Upper lobe of left lung (tissue), 6 donors: ENCODE measurements around the gene LRBA. TPM values are rescaled to one million over a fixed set of nuclear protein-coding genes. Genes with fewer than 3 reads are reported as not detected.

ENCODE experiments used
- ATAC-seq, 2 donors: fragments of 200-7000 bp; cut with Tn5 transposase; one replicate each; pipeline ENCODE4 v1.9.1; 2022; ENCODE audit warnings: mild to moderate bottlenecking in 2 of 2, moderate library complexity in 2 of 2; ENCODE audit not compliant: low FRiP score in 2 of 2
- DNase-seq, 2 donors: peaks; one replicate each; pipeline ENCODE4 v3.0.0-alpha.2; 2019 to 2020
- H3K27ac ChIP-seq, 4 donors: fragments of 200-600 bp; sonication (generic); one replicate each; pipeline ENCODE4 v1.5.1; 2016 to 2019
- H3K27me3 ChIP-seq, 4 donors: fragments of 200-600 bp; sonication (generic); one replicate each; pipeline ENCODE4 v1.5.1; 2017 to 2019
- H3K36me3 ChIP-seq, 4 donors: fragments of 200-600 bp; sonication (generic); one replicate each; pipeline ENCODE4 v1.5.1; 2016 to 2019
- H3K4me1 ChIP-seq, 4 donors: fragments of 200-600 bp; sonication (generic); one replicate each; pipeline ENCODE4 v1.5.1; 2018 to 2019
- H3K4me3 ChIP-seq, 4 donors: fragments of 200-600 bp; sonication (generic); one replicate each; pipeline ENCODE4 v1.5.1; 2017 to 2019; ENCODE audit warnings: mild to moderate bottlenecking in 2 of 4, moderate library complexity in 1 of 4
- H3K9me3 ChIP-seq, 4 donors: fragments of 200-600 bp; sonication (generic); one replicate each; pipeline ENCODE4 v1.5.1; 2018 to 2019
- CTCF ChIP-seq, 6 experiments: fragments of 450-650 bp in 4 of 6; fragments of 200-600 bp in 2 of 6; sonication (generic) in 2 of 6; IDR thresholded peaks; one replicate each; pipeline ENCODE4 v1.5.1; 2016 to 2019; ENCODE audit warnings: antibody characterized with exemption in 6 of 6
- EP300 ChIP-seq, 4 donors: sonication (generic); formaldehyde crosslinking; IDR thresholded peaks; one replicate each; pipeline ENCODE4 v1.5.1; 2017; ENCODE audit warnings: antibody characterized with exemption in 4 of 4, control low read depth in 2 of 4
- POLR2A ChIP-seq, 4 donors: fragments of 450-650 bp; IDR thresholded peaks; one replicate each; pipeline ENCODE4 v1.5.1; 2016 to 2017; ENCODE audit warnings: antibody characterized with exemption in 4 of 4, mild to moderate bottlenecking in 2 of 4
- POLR2AphosphoS5 ChIP-seq, 2 donors: sonication (generic); formaldehyde crosslinking; IDR thresholded peaks; one replicate each; pipeline ENCODE4 v1.5.1; 2017; ENCODE audit warnings: antibody characterized with exemption in 2 of 2
- WGBS, 2 donors: methylation state at CpG; one replicate each; pipeline ENCODE4 v1.1.5; 2017 to 2018; 5-methylcytosine and 5-hydroxymethylcytosine counted together
- total RNA-seq, 6 donors: library from RNA; depleted of rRNA in 4 of 6; stranded (reverse); fragments of >200 nt in 4 of 6; gene quantifications; one replicate each; pipeline versions ENCODE4 v1.1.0 to v1.2.1, GENCODE V29; 2016 to 2021
- donor health status: DM: no; HTN: no; CAD: no; lungs with moderate emphysema.
- donor health status: DM: no; HTN: yes; CAD: no; lungs with severe emphysema.

Gene LRBA
- total RNA-seq, 6 donors from 2014 or later: 34.7 to 139 (median 56.4) TPM

GRCh38 chr4:150911326-150911725 is 103.8 kb downstream of the LRBA start:
- no peaks in the 10 kb centered on the region for H3K27me3 ChIP-seq
- 90 to 97% methylated on average over 1 of the region's 1 CpG for WGBS, 2 donors
- no peaks in the 10 kb centered on the region for H3K4me1 ChIP-seq
- no peak overlapping the region for H3K4me3 ChIP-seq
- H3K9me3 ChIP-seq: no peaks in the 10 kb centered on the region
- H3K27ac ChIP-seq: no peak overlapping the region
- ATAC-seq (no peak), DNase-seq (no peak)
- H3K36me3 ChIP-seq: peaks cover 0 to 49% (median 8%) of the 10 kb centered on the region in 4 donors
- no peak for TF ChIP-seq POLR2AphosphoS5 (IDR thresholded peaks at IDR 0.05)
- no peak for TF ChIP-seq EP300 (IDR thresholded peaks at IDR 0.05)
- TF ChIP-seq CTCF (IDR thresholded peaks at IDR 0.05): no peak
- no peak for TF ChIP-seq POLR2A (IDR thresholded peaks at IDR 0.05)

DNA sequence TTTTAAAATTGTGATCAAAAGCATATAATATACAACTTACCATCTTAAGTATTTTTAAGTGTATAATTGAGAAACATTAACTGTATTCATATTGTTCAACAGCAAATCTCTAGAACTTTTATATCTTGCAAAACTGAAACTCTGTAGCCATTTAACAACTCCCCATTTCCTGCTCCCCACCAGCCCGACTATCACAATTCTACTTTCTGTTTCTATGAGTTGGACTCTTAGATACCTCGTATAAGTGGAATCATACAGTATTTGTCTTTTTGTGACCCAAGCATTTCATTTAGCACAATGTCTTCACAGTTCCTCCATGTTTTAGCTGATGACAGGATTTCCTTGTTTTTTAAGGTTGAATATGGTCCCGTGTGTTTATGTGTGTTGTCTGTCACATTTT is 106.0 kb downstream of the LRBA start:
- Histone ChIP-seq H3K27me3 (no peaks in the 10 kb centered on the region), H3K4me1 (no peaks in the 10 kb centered on the region), H3K27ac (no peak overlapping the region), H3K4me3 (no peak overlapping the region), H3K9me3 (no peaks in the 10 kb centered on the region), H3K36me3 (peaks cover 0 to 43% (median 8%) of the 10 kb centered on the region in 4 donors)
- no peak for ATAC-seq
- no peak for DNase-seq
- WGBS, 2 donors: 81 to 83% methylated on average over 3 of the region's 3 CpGs
- TF ChIP-seq EP300 (IDR thresholded peaks at IDR 0.05) (no peak), POLR2AphosphoS5 (IDR thresholded peaks at IDR 0.05) (no peak)

- no peak for ATAC-seq
- Histone ChIP-seq H3K27me3 (no peaks in the 10 kb centered on the region), H3K9me3 (no peaks in the 10 kb centered on the region), H3K4me1 (no peaks in the 10 kb centered on the region), H3K27ac (no peak overlapping the region), H3K4me3 (no peak overlapping the region), H3K36me3 (peaks cover 0 to 31% (median 1%) of the 10 kb centered on the region in 4 donors)
- DNase-seq: no peak
- WGBS, 2 donors: 58 to 71% methylated on average over 3 of the region's 3 CpGs
- no peak for TF ChIP-seq POLR2A (IDR thresholded peaks at IDR 0.05)
- TF ChIP-seq POLR2AphosphoS5 (IDR thresholded peaks at IDR 0.05): no peak
- TF ChIP-seq EP300 (IDR thresholded peaks at IDR 0.05): no peak
- no peak for TF ChIP-seq CTCF (IDR thresholded peaks at IDR 0.05)
Measured at GRCh38 chr4:150906987-150907633, 108.0 kb downstream of the LRBA start.

DNA sequence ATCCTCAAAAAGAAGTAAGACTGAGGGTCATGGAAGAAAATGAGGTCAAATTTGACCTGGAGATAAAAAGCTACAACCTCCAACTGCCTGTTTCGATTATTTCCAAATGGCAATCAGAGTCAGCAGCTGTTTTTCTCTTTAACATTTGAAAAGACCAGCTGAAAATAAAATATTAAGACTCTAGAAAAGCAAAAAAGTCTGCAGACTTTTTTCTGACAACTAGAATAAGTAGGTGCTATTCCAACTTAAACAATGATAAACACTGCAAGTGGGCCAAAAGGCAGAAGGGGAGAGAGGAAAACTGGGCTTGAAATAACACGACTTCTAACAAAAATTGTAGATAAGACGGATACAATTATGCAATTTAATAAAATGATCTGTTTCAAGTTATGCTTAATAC is 110.4 kb downstream of the LRBA start:
- H3K4me3 ChIP-seq: no peak overlapping the region
- DNase-seq (no peak), ATAC-seq (no peak)
- H3K36me3 ChIP-seq: peaks cover 0 to 24% (median 2%) of the 10 kb centered on the region in 4 donors
- no peaks in the 10 kb centered on the region for H3K9me3 ChIP-seq
- H3K27ac ChIP-seq: no peak overlapping the region
- H3K27me3 ChIP-seq: no peaks in the 10 kb centered on the region
- TF ChIP-seq EP300 (IDR thresholded peaks at IDR 0.05) (no peak), POLR2AphosphoS5 (IDR thresholded peaks at IDR 0.05) (no peak), CTCF (IDR thresholded peaks at IDR 0.05) (no peak), POLR2A (IDR thresholded peaks at IDR 0.05) (no peak)
- no peaks in the 10 kb centered on the region for H3K4me1 ChIP-seq
- 69 to 83% methylated on average over 3 of the region's 3 CpGs for WGBS, 2 donors

- no peak for ATAC-seq
- TF ChIP-seq POLR2A (IDR thresholded peaks at IDR 0.05): no peak
- TF ChIP-seq EP300 (IDR thresholded peaks at IDR 0.05): no peak
- TF ChIP-seq POLR2AphosphoS5 (IDR thresholded peaks at IDR 0.05): no peak
- no peak for TF ChIP-seq CTCF (IDR thresholded peaks at IDR 0.05)
- Histone ChIP-seq H3K36me3 (peaks cover 0 to 33% (median 3%) of the 10 kb centered on the region in 4 donors), H3K4me3 (no peak overlapping the region), H3K9me3 (no peaks in the 10 kb centered on the region), H3K27me3 (no peaks in the 10 kb centered on the region), H3K27ac (no peak overlapping the region), H3K4me1 (no peaks in the 10 kb centered on the region)
- 87 to 93% methylated on average over 2 of the region's 2 CpGs for WGBS, 2 donors
- no peak for DNase-seq
Measured at GRCh38 chr4:150903603-150904002, 111.5 kb downstream of the LRBA start.
